HG02852 (cell line): ENCODE data around the gene DNAL1.
A peak's percentile ranks its signal among the peaks of the same experiment; 100 is the strongest.

ENCODE experiments used
- ATAC-seq: cut with Tn5 transposase; IDR thresholded peaks from one replicate; pipeline ENCODE4 v1.9.1; 2021; ENCODE audit warnings: mild to moderate bottlenecking, moderate library complexity; ENCODE audit not compliant: unreplicated experiment

DNAL1 gene

DNA sequence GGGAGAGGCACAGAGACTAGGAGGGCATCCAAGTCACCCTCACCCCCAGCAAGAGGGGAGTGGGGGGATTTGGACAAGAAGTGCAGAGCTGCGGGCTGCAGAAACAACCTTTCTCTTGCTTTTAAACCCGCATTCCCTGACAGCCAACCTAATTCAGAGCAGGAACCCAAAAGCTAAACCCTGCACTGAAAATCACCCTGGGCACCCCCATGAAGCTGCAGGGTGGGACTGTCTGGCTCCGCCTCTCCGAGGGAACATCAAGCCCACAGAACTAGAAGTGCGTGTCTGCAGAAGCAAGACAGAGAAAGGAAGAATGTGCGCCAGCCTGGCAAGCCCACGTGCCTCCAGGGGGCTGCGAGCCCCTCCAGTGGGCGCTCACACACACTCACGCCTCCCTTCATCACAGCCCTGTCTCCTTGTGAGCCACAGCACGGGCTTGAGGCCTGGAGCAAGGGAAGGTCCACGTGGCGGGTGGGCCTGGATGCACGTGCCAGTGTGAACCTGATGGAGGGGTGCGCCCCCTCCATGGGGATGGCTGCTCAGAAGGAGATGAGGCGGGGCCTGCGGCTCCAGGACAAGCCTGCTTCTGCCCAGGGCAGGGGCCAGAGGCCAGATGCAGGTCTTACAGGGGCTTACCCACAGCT lies 97.2 kb downstream of the DNAL1 start:
- ATAC-seq: peak; percentile 10

DNA sequence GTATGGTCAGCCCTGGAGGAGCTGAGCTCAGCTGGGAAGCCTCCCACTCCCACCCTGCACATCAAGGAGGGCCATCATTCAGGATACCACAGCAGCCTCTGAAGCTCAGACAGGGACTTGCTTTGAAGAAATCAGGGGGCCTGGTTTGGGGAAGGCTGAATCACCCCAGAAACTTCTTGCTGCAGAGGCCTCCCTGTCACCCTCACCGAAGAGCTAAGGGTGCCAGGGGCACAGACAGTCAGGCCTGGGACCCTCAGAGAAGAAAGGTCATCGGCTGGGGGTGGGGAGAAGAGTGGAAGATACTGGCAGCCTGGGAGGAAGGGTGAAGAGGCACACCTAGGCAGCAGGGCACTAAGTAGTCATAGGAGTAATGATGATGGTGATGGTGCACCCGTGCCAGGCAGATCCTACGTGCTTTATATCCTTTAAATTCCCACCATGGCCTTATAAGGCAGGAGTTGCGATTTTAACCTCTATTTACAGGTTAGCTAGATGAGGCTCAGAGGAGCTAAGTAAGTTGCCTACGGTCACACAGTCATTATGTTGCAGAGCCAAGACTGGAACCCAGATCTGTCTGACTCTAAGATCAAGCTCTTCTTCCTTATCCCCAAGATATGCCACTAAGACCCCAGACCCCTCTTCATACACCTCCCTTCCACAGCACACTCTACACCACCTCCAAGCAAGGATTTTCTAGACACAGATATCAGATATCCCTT lies 97.9 kb downstream of the DNAL1 start:
- no peak for ATAC-seq

DNA sequence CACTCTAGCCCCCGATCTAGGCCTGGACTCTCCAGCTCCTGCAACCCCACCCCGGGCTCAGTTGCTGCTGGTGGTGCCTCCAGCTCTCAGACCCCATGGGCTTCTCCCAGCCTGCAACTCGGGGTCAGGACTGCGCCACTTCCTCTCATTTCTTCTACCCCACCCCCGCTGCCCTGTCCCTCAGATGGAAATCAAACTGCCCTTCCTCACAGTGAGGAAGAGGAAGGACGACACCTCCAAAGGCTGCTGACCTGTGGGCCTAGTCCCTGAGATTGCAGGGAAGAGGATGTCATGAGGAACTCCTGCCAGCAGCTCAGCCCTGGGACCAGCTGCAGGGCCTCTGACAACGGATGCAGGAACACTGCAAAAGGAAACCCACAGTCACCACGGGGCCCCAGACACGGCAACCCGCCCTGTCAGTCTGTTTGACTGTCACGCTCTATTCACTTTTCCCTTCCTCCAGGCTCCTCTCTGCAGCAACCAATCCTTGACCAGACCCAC lies 98.7 kb downstream of the DNAL1 start:
- ATAC-seq: peak; percentile 57

DNA sequence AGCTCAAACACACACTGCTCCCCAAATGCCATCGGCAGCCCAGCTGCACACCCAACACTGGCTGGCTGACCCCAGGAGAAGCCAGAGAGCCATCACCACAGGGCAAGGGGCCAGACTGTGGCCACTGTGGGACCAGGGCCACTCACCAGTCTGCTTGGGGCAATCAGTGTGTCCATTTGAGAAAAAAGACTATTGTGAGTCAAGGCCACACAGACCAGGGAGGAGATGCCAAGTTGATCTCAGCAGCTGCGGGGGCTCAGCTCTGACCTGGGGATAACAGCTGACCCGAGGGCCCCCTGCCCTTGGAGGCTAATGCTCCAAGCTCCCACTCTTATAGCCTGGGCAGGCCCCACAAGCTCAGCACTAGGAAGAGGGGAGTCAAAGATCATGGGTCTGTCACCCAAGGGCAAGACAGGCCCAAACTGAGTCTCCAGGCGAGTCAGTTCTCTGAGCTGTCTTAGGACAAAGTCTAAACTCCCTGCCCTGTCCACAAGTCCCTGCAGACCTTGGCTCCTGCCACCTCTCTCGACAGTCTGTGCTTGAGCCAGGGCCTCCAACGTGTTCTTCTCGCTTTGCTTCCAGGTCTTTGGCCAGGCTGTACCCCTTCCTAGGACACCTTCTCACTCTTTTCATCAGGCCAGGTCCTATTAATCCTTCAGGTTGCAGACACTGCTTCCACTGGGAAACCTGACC lies 99.5 kb downstream of the DNAL1 start:
- no peak for ATAC-seq

DNA sequence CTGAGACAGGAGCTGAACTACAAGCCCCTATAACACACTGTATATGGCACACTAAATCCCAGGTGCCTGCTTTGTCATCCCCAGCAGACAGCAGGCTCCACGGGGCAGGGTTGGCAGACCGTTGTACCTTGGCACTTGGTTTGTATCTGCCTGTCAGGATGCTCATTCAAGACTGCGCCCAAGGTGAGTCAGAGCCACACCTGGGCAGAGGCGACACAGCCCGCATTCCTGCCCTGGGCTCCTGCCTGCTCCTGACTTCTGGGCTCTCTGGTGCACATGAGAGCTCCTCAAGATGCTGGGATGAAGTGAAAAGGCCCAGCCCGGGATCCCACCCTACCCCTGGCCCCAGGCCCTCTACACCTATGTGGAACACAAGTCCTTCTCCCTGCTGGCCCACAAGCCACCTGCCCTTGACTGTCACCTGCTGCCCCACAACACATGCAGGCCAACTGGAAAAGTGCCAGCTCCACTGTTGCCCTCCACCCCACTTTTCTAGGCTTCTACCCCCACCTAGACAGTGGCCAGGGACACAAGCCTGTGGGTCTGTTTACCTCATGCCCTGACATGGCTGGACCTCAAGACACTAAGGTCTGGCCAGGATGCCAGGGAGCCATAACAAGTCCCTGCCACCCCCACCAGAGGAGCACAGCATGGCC lies 100.2 kb downstream of the DNAL1 start:
- ATAC-seq: no peak

DNA sequence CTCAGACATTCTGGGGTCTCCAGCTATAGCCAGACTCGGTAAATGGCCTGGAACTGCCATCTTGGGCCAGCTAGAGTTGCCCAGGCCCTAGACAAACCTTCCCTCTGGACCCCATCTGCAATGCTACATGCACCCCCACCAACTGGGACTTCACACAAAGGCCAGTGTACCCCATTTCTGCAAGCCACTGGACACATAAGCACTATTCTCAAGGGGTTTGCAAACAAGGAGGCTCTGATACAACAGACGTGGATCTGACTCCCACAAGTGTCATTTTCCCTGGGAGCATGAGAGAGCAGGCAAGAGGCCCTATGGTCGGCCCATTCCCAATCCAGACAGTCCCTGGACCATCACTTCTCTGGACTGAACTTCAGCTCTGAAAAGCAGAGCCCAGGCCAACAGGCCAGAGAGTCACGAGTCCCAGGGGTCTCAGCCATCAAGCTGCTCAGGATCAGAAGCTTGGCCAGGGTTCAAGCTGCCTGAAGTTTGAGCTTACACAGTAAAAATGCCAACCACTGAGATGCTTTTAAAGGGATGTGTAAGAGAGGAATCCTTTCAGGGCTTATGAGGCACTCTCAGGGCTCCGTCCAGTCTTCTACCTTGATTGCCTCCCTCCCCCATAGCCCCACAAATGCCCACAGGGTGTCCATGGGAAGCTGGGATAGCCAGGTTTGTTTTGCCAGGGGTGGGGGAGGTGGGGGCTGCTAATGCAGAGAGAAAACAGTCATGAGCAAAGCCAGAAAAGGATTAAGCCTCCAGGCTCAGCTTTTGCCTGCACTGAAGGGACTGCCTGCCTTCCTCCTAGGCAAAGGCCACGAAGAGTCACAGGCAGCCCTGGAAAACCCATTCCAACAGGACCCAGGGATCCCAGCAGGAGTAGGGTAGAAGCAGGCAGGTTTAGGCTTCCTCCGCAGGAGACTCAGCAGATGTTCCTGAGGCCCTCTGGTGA lies 101.1 kb downstream of the DNAL1 start:
- ATAC-seq: no peak

DNA sequence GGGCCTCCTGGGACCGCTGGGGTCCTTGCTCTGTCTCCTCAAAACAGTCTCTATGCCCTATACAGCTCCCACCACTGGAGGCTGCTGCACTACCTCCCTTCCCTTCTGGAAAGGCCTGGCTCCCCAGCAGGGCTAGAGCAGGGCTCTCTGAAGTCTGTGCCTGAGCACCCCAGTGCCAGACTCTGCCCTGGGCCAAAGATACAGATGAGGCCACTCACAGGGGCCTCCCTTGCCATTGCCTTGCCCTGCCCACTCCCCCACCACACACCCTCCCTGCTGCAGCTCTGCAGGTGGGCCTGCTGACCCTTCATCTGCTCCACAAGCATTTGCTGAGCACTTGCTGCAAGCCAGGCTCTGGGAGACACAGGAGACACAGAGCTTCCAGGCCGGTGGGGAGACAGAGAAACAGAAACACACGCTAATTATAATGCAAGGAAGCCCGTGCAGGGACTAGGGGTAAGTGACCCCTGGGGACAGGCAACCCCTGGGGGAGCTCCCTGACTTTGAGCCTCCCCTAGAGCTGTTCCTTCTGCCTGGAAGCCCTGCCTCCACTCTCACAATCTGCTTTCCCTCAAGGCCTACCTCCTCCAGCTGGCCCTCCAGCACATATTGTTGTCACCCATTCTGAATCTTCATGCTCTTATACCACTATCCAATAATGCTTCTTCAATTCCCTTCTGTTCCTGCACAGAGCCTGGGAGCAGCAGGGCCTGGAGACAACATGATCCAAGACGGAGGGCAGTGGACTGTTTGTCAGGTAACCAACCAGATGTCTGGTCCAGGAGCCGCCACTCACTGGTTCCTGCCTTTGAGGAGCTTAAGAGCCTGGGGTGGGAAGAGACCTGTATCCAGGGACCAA lies 102.0 kb downstream of the DNAL1 start:
- no peak for ATAC-seq

DNA sequence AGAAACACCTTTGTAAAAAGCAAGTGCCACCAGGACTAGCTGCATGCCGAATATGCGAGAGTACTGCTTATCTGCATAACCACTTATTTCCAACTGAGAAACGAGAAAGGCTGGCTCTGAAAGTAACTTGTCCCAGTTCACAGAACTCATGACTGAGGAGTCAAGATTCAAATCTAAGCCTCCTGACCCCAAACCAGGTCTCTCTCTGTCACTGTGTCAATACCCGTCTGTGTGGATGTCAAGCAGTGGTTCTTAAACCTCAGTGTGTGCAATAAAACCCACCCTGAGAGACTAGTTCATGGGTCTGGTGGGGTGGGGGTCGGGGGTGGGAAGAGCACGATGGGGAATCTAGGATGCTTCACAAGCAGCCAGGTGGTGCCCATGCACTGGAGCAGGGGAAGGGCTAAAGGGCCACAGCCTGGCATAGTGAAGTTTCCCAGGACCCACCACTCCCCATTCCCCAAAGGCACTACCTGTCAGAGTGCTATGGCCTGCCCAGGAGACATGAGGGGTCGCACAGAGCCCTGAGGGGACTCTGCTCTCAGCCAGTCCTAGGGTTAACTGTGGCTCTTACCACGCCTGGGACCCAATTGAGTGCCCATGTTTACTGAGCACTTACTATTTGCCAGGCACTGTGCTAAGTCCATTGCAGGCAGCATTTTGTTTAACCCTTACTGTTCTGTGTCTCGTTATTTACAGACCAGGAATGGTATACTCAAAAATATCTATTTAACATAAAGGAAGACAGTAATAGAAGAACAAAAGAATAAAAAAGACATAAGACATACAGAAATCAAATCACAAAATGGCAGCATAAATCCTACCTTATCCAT lies 102.8 kb downstream of the DNAL1 start:
- no peak for ATAC-seq

DNA sequence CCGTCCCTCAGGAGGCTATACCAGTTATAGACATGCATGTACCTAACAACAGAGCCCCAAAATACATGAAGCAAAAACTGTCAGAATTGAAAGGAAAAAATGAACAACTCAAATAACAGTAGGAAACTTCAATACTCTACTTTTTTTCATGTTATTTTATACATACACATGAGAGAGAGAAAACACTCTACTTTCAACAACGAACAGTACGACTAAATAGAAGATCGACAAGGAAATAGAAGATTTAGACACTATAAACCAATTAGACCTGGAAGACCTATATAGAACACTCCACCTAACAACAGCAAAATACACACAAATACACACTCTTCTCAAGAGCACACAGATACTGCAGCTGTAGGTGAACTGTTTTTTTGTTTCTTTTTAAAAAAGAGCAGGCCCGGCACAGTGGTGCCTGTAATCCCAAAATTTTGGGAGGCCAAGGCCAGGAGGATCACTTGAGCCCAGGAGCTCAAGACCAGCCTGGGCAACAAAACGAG lies 104.1 kb downstream of the DNAL1 start:
- no peak for ATAC-seq

DNA sequence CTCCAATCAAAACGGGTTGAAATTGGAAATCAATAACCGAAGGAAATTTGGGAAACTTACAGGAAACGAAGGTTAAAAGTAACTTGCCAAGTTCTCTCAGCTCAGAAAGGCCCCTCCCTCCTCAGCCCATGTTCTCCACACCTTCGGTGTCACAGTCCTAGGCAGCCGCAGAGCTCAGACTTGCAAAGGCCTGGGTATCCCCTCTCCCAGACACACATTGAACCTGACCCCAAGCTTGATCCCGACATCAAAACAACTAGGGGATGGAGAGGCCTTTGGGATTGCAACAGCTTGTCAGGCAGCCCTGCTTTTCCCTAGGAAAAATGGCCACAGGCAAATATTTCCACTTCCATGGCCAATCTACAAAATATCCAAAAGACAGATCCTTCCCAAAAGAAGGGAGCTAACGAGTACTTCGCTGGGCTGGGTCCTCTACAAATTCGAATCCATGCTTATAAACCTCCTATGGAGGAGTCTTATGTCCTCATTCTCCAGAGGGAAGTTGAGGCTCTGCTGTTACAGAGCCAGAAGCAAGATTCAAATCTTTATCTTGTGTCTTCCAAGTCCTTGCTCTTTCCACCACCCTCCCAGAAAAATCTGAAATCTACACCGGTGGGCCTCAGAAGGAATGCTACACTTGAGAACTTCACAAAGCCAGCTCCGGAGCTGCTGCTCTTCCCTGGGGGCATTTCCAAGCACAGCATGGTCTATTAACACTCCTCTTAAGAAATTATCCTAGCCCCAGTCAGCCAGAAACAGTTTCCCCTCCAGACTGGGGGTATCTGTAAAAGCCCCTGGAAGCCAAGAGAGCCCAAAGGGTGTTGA lies 105.1 kb downstream of the DNAL1 start:
- ATAC-seq: no peak

DNA sequence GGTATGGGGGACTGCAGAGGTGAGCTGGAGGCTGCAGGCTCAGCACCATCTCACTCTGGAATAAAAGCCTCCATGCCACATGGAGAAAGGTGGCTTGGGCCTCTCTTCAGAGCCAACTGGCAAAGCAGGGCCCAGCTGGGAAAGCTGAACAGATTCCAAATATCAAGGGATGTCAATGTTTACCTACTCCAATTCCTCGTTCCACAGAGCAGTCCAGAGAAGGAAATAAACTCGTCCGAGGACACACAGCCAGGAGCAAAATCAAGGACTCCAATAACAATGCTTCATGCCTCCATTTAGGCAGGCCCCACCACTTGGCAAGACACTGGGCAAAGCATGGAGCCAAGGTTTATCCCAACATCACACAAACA lies 105.7 kb downstream of the DNAL1 start:
- no peak for ATAC-seq

DNA sequence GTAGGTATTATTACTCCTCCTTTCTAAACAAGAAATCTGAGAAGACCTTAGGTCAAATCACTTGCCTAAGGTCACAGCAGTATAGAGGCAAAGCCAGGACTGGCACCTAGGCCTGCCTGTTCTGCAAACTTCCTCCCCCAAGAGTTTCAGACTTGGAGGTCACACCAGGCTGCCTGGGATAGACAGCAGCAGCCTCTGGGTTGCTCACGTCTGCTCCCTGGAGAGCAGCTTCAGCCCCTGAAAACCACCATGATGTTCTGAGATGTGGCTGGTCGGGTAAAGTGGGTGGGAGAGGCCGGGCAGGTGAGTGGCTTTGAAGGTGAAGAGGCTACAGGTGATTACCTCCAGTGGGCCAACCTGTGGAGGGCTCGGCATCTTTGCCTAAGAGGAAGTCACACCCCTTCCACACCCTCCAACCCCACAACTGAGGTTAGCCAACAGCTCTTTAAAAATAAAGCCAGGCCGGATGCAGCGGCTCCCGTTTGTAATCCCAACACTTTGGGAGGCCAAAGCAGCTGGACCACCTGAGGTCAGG lies 106.4 kb downstream of the DNAL1 start:
- ATAC-seq: no peak

DNA sequence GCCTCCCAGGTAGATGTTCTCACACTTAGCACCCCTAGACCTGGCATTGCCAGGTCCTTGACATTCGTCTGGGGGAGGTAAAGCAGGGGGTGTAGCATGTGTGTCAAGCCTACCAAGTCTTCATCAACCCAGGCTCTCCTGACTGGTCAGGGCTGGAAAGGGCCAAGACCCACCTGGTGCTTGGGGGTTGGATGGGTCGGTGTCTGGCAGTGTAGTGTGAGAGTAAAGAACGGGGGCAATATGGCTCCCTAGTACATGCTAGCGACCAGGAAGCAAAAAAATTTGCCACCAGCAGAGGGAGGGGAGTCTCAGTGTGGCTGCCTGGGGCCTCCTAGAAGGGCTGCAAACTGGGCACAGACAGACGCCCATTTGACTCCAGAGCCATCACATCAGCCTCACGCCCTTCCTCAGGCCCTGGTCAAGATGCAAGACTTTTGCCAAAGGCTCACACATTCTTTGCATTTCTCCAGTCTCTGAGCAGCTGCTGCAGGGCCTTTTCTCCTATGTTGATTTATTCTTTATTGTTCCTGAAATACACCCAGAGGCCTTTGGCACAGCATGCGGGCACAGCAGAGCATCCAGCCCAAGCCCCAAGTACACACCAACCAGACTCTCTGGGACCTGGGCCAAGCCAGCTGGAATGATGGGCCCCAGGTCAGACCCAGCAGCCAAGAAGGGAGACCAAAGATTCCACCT lies 107.7 kb downstream of the DNAL1 start:
- ATAC-seq: no peak
